ENCODE data around the gene ESPN.
"Not testable (repeated sequence)": the region's sequence is repeated elsewhere in the genome, so short reads cannot be mapped to it uniquely, and the experiment has no call there.

ESPN gene
- 0.36 to 1.3 (median 0.90) reads per million in 4 experiments for total RNA-seq

GRCh38 chr1:6424619-6425593, at the start of gene ESPN:
ESPN (plus strand) TSS chr1:6424776; CDS start chr1:6424956, 180 bp downstream.
- no peak for DNase-seq

- no peak for DNase-seq
These were observed 46.4 kb upstream of the ESPN start for GRCh38 chr1:6378096-6378746.

GRCh38 chr1:6380037-6380436, 44.5 kb upstream of the ESPN start:
- DNase-seq = no peak

GRCh38 chr1:6384135-6384534, 40.4 kb upstream of the ESPN start:
- no peak for DNase-seq

GRCh38 chr1:6384962-6385361, 39.6 kb upstream of the ESPN start:
- no peak for DNase-seq

- no peak for DNase-seq
These were observed 38.9 kb upstream of the ESPN start for GRCh38 chr1:6385488-6386191.

- DNase-seq = no peak
These were observed 38.1 kb upstream of the ESPN start for GRCh38 chr1:6386371-6386949.

- no peak for DNase-seq
These were observed 34.6 kb upstream of the ESPN start for GRCh38 chr1:6389971-6390370.

GRCh38 chr1:6391951-6392808, 32.4 kb upstream of the ESPN start:
- no peak for DNase-seq

GRCh38 chr1:6392809-6393399, 31.7 kb upstream of the ESPN start:
- DNase-seq = no peak

- DNase-seq = peak; percentile 85
These were observed 31.0 kb upstream of the ESPN start, which contains the start of gene ACOT7 for GRCh38 chr1:6393400-6394187. ACOT7 (minus strand) TSS chr1:6393767; CDS start chr1:6393399, 368 bp downstream.

- not testable (repeated sequence) for DNase-seq
These were observed 29.4 kb upstream of the ESPN start for GRCh38 chr1:6395130-6395529.

GRCh38 chr1:6395781-6396244, 28.8 kb upstream of the ESPN start:
- not testable (repeated sequence) for DNase-seq

GRCh38 chr1:6396998-6397397, 27.6 kb upstream of the ESPN start:
- DNase-seq = no peak

- no peak for DNase-seq
These were observed 26.6 kb upstream of the ESPN start for GRCh38 chr1:6397844-6398441.

- DNase-seq = no peak
These were observed 25.3 kb upstream of the ESPN start for GRCh38 chr1:6399294-6399693.

GRCh38 chr1:6401673-6402072, 22.9 kb upstream of the ESPN start:
- DNase-seq = no peak

GRCh38 chr1:6408023-6408422, 16.6 kb upstream of the ESPN start:
- DNase-seq = no peak

GRCh38 chr1:6409053-6409452, 15.5 kb upstream of the ESPN start:
- DNase-seq = no peak

GRCh38 chr1:6409733-6410132, 14.8 kb upstream of the ESPN start:
- no peak for DNase-seq

All from effector CD8-positive, alpha-beta T cell (primary cell).